LNCAP (cell line): Measurements from ENCODE around the gene TNFAIP3.

Experiments
- CTCF ChIP-seq: fragments of 450-650 bp; IDR thresholded peaks from 2 replicates; pipeline ENCODE4 v1.5.1; 2017; ENCODE audit warnings: mild to moderate bottlenecking

TNFAIP3 gene

GRCh38 chr6:137870308-137870644 is 3.2 kb downstream of the TNFAIP3 start:
- no peak for TF ChIP-seq CTCF

- TF ChIP-seq CTCF: no peak
Measured at GRCh38 chr6:137870744-137871247, 3.7 kb downstream of the TNFAIP3 start.

- no peak for TF ChIP-seq CTCF
Measured at GRCh38 chr6:137871291-137871690, 4.2 kb downstream of the TNFAIP3 start.

- TF ChIP-seq CTCF: no peak
Measured at GRCh38 chr6:137871831-137872454, 4.9 kb downstream of the TNFAIP3 start.

- TF ChIP-seq CTCF: no peak
Measured at GRCh38 chr6:137872581-137873115, 5.6 kb downstream of the TNFAIP3 start.

- no peak for TF ChIP-seq CTCF
Measured at GRCh38 chr6:137873273-137873762, 6.3 kb downstream of the TNFAIP3 start.

- no peak for TF ChIP-seq CTCF
Measured at GRCh38 chr6:137874204-137875057, 7.4 kb downstream of the TNFAIP3 start.
